ENCODE measurements around the gene FLNC. TPM values are rescaled to one million over a fixed set of nuclear protein-coding genes. Genes with fewer than 3 reads are reported as not detected.

FLNC gene
- total and polyA plus RNA-seq, 2 donors (not counting 3 experiments of a cell fraction or from before 2014, with no cell fraction given) = 19.5 to 81.9 TPM

- DNase-seq (ENCODE audit: low read depth, low spot score) (no peak), FAIRE-seq (no peak)
- Histone ChIP-seq H3K4me2 (ENCODE audit: insufficient read depth, low read length) (no peak overlapping the region), H3K9ac (replicated peaks; ENCODE audit: extremely low read depth, insufficient read depth, low read length) (no peak overlapping the region), H4K20me1 (replicated peaks; ENCODE audit: control insufficient read depth, extremely low read depth, insufficient read depth, low read length) (no peaks in the 10 kb centered on the region), H3K36me3 (ENCODE audit: control insufficient read depth in 2 of 2, extremely low read depth in 1 of 2, insufficient read depth in 2 of 2, low read length in 2 of 2) (peaks cover 9 to 76% of the 10 kb centered on the region in 2 experiments), H3K4me1 (ENCODE audit: control insufficient read depth, extremely low read depth, insufficient read depth, low read length) (no peaks in the 10 kb centered on the region), H3K27ac (ENCODE audit: insufficient read depth, low read depth, low read length) (no peak overlapping the region), H3K79me2 (ENCODE audit: control insufficient read depth, insufficient read depth, low read length) (no peaks in the 10 kb centered on the region), H3K9me3 (replicated peaks; ENCODE audit: control insufficient read depth, insufficient read depth, low read length) (no peaks in the 10 kb centered on the region), H2AFZ (ENCODE audit: low read depth, low read length) (no peak overlapping the region), H3K4me3 (replicated peaks in 1 of 3; ENCODE audit: insufficient read depth in 1 of 3, low read depth in 1 of 3, low read length in 3 of 3) (no peak overlapping the region), H3K9me1 (replicated peaks; ENCODE audit: control insufficient read depth, extremely low read depth, insufficient read depth, low read length) (no peaks in the 10 kb centered on the region), H3K27me3 (ENCODE audit: control insufficient read depth in 2 of 2, insufficient read depth in 2 of 2, low read length in 2 of 2) (no peaks in the 10 kb centered on the region)
- TF ChIP-seq POLR2AphosphoS5 (IDR thresholded peaks at IDR 0.05; ENCODE audit: insufficient read depth, low read depth, low read length) = no peak
- TF ChIP-seq MYC (IDR thresholded peaks at IDR 0.05; ENCODE audit: low read depth, low read length) = no peak
- TF ChIP-seq, protein P1, sequence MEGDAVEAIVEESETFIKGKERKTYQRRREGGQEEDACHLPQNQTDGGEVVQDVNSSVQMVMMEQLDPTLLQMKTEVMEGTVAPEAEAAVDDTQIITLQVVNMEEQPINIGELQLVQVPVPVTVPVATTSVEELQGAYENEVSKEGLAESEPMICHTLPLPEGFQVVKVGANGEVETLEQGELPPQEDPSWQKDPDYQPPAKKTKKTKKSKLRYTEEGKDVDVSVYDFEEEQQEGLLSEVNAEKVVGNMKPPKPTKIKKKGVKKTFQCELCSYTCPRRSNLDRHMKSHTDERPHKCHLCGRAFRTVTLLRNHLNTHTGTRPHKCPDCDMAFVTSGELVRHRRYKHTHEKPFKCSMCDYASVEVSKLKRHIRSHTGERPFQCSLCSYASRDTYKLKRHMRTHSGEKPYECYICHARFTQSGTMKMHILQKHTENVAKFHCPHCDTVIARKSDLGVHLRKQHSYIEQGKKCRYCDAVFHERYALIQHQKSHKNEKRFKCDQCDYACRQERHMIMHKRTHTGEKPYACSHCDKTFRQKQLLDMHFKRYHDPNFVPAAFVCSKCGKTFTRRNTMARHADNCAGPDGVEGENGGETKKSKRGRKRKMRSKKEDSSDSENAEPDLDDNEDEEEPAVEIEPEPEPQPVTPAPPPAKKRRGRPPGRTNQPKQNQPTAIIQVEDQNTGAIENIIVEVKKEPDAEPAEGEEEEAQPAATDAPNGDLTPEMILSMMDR (IDR thresholded peaks at IDR 0.05; ENCODE audit: extremely low read depth in 1 of 2, insufficient read depth in 1 of 2, low read depth in 1 of 2, low read length in 2 of 2) = no peak
- no peak for TF ChIP-seq EZH2 (IDR thresholded peaks at IDR 0.05; ENCODE audit: borderline replicate concordance, low read depth, low read length, severe bottlenecking)
- no peak for TF ChIP-seq JUN (IDR thresholded peaks at IDR 0.05; ENCODE audit: borderline replicate concordance, insufficient read depth, insufficient read length, low read depth)
- no peak for TF ChIP-seq POLR2A (IDR thresholded peaks at IDR 0.05; ENCODE audit: low read depth, low read length)
- TF ChIP-seq, protein P2, sequence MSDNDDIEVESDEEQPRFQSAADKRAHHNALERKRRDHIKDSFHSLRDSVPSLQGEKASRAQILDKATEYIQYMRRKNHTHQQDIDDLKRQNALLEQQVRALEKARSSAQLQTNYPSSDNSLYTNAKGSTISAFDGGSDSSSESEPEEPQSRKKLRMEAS (IDR thresholded peaks at IDR 0.05; ENCODE audit: insufficient read depth, insufficient read length) = no peak
- no peak for TF ChIP-seq GATA2 (IDR thresholded peaks at IDR 0.05; ENCODE audit: insufficient read depth, insufficient read length, low read depth, low read length)
- no peak for TF ChIP-seq FOS (IDR thresholded peaks at IDR 0.05; ENCODE audit: borderline replicate concordance, insufficient read depth, low read length)
- POLR2A ChIA-PET = no interaction called here
- BruUV-seq (replicated peaks) = no TSS peak
- dilution Hi-C loops (cut with MboI; ENCODE audit: extremely low pct_ligation_motif_present, low sequenced_read_pairs) = no loop called here
- intact Hi-C loops (cut with micrococcal nuclease) = no loop called here
- CTCF ChIA-PET = no interaction called here
Measured at GRCh38 chr7:128845475-128845874, 15.3 kb downstream of the FLNC start.

Data from endothelial cell of umbilical vein (primary cell).